ENCODE data around the gene PPFIA2.

GRCh38 chr12:81800298-81801148 lies 41.4 kb upstream of the PPFIA2 start:
- TF ChIP-seq TAF1 (IDR thresholded peaks at IDR 0.05; ENCODE audit: borderline replicate concordance, low read depth, low read length), result no peak
- TF ChIP-seq POLR2A (IDR thresholded peaks at IDR 0.05; ENCODE audit: low read depth, low read length), result no peak
- no peak for TF ChIP-seq POLR2AphosphoS5 (IDR thresholded peaks at IDR 0.05; ENCODE audit: low read depth, low read length)

Data from GM12892 (cell line).